Measurements from ENCODE around the gene MAGI2. TPM values are rescaled to one million over a fixed set of nuclear protein-coding genes. Genes with fewer than 3 reads are reported as not detected.

MAGI2 gene
- total RNA-seq, 6 experiments from 2014 or later, result 1.2 to 4.0 (median 2.4) TPM

GRCh38 chr7:79282070-79282694, 171.3 kb downstream of the MAGI2 start:
- Histone ChIP-seq H3K4me1 (no peaks in the 10 kb centered on the region), H3K27ac (no peak overlapping the region), H3K9me3 (no peaks in the 10 kb centered on the region), H3K36me3 (no peaks in the 10 kb centered on the region), H3K27me3 (no peaks in the 10 kb centered on the region), H3K4me3 (no peak overlapping the region)
- intact Hi-C loops (cut with DNase I), result no loop called here
- ATAC-seq, result peak; percentile 64 to 93 (median 84)
- WGBS (ENCODE audit: insufficient coverage, low coverage, low lambda C conversion rate, missing lambda C conversion rate), result 21% methylated on average over 7 of the region's 7 CpGs
- DNase-seq, result no peak
- no peak for TF ChIP-seq POLR2A (IDR thresholded peaks at IDR 0.05)
- peak; percentile 25 to 42 (median 29) for TF ChIP-seq CTCF (IDR thresholded peaks at IDR 0.05)

GRCh38 chr7:79281426-79281825, 172.0 kb downstream of the MAGI2 start:
- no peaks in the 10 kb centered on the region for H3K36me3 ChIP-seq
- H3K27me3 ChIP-seq, result no peaks in the 10 kb centered on the region
- ATAC-seq (no peak), DNase-seq (no peak)
- no peak for TF ChIP-seq POLR2A (IDR thresholded peaks at IDR 0.05)
- no peak for TF ChIP-seq CTCF (IDR thresholded peaks at IDR 0.05)
- no peak overlapping the region for H3K4me3 ChIP-seq
- H3K4me1 ChIP-seq, result no peaks in the 10 kb centered on the region
- H3K9me3 ChIP-seq, result no peaks in the 10 kb centered on the region
- H3K27ac ChIP-seq, result no peak overlapping the region
- 56% methylated on average over 2 of the region's 2 CpGs for WGBS (ENCODE audit: insufficient coverage, low coverage, low lambda C conversion rate, missing lambda C conversion rate)
- intact Hi-C loops (cut with DNase I), result no loop called here

- Histone ChIP-seq H3K4me1 (no peaks in the 10 kb centered on the region), H3K4me3 (no peak overlapping the region), H3K27me3 (no peaks in the 10 kb centered on the region), H3K27ac (no peak overlapping the region), H3K36me3 (no peaks in the 10 kb centered on the region), H3K9me3 (no peaks in the 10 kb centered on the region)
- TF ChIP-seq CTCF (IDR thresholded peaks at IDR 0.05), result no peak
- no peak for TF ChIP-seq POLR2A (IDR thresholded peaks at IDR 0.05)
- ATAC-seq (no peak), DNase-seq (no peak)
- intact Hi-C loops (cut with DNase I), result no loop called here
- WGBS (ENCODE audit: insufficient coverage, low coverage, low lambda C conversion rate, missing lambda C conversion rate), result 53% methylated on average over 2 of the region's 2 CpGs
Measured at GRCh38 chr7:79272938-79273337, 180.5 kb downstream of the MAGI2 start.

GRCh38 chr7:79272066-79272669, 181.3 kb downstream of the MAGI2 start:
- intact Hi-C loops (cut with DNase I), result no loop called here
- no peak for DNase-seq
- Histone ChIP-seq H3K4me1 (no peaks in the 10 kb centered on the region), H3K36me3 (no peaks in the 10 kb centered on the region), H3K4me3 (no peak overlapping the region), H3K9me3 (no peaks in the 10 kb centered on the region), H3K27me3 (no peaks in the 10 kb centered on the region), H3K27ac (no peak overlapping the region)
- ATAC-seq, result peak; percentile 49 to 74 (median 66)
- TF ChIP-seq CTCF (IDR thresholded peaks at IDR 0.05) (peak; percentile 56 to 72 (median 65)), POLR2A (IDR thresholded peaks at IDR 0.05) (no peak)
- 26% methylated on average over 4 of the region's 4 CpGs for WGBS (ENCODE audit: insufficient coverage, low coverage, low lambda C conversion rate, missing lambda C conversion rate)
